HG03095 (cell line): ENCODE results near the gene SATL1.
"Not testable (repeated sequence)": the region's sequence is repeated elsewhere in the genome, so short reads cannot be mapped to it uniquely, and the experiment has no call there.

Source experiments
- ATAC-seq: cut with Tn5 transposase; IDR thresholded peaks from one replicate; pipeline ENCODE4 v1.9.1; 2021; ENCODE audit warnings: moderate library complexity; ENCODE audit not compliant: unreplicated experiment

The SATL1 gene, protein sequence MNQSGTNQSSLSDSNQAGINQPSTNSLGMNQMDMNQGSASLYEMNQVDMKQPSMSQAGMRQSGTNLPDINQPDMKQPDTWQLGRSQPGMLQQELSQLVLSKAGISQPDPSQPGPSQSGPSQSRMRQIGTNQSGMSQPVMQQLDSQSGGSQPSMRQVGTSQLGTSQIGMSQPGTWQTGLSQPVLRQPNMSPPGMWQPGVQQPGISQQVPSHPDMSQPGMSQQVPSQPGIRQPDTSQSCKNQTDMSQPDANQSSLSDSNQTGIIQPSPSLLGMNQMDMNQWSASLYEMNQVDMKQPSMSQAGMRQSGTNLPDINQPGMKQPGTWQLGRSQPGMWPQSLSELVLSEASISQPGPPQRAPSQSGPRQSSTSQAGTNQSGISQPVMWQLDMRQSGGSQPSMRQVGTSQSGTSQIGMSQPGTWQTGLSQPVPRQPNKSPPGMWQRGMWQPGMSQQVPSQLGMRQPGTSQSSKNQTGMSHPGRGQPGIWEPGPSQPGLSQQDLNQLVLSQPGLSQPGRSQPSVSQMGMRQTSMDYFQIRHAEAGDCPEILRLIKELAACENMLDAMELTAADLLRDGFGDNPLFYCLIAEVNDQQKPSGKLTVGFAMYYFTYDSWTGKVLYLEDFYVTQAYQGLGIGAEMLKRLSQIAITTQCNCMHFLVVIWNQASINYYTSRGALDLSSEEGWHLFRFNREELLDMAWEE

DNA sequence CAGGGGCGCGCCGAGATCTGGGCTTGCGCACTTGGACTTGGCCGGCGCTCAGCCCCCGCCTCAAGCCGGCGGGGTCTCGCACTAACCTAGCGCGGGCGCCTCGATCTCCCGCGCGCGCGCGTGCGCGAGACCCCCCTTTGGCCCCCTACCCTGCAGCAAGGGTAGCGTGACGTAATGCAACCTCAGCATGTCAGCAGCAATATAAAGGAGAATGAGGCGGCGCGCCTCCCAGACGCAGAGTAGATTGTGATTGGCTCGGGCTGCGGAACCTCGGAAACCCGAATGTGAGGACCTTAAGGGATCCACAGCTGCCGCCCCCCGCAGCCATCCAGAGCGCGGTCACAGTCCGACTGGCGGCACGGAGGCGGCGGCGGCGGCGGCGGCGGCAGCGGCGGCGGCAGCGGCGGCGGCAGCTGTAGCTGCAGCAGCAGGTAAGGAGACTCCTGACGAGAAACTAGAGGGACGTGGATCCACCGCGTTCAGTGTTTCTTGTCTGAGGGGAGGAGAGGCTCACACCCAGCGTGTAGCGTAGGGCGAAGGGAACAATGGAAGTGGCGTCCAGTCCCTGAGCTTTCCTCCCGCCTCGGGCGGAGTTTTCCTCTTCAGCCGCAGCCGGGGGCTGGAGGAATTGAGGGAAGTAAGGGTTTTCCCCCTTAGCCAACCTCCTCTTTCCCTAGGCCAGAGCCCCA lies at the start of gene SATL1, which contains the start of gene ZNF711:
TSS of gene SATL1 (minus strand) at position 19 of the 689 bp plus-strand sequence. CDS start 134,811 bp downstream, outside the sequence.
TSS of gene ZNF711 (plus strand) at position 231 of the 689 bp plus-strand sequence. CDS start 3,582 bp downstream, outside the sequence.
- no peak for ATAC-seq

DNA sequence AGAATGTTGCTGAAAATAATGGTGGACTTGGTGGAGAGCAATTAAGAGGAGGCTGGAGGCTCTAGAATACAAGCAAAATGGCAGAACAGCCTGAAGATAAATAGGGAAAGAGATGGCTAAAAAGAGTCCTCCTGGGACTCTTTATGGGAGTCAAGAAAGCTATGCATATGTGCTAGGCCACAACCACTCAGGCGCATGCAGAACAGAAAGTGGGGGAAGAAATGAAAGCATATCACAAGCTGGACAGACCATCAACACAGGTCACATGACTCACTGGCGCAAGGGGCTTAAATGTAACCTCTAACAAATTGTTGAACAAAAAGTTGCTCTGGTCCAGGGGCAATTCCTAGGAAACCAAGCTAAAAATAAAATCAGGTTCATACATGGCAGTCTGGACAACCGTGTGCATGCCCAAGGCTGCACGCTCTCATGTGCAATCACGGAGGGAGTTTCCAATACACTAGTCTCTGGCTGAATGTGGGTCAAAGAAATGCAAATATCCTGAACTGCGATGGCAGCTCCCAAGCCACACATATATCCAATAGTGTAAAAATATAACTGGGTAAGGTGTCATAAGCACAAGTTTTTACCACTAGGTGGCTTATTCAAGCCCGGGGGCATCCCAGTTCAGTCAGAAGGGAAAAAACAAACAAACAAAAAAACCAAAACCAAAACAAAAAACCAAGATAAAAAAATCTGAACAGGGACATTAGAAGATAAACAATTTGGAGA lies 45.6 kb upstream of the SATL1 start:
- peak; percentile 74 for ATAC-seq

DNA sequence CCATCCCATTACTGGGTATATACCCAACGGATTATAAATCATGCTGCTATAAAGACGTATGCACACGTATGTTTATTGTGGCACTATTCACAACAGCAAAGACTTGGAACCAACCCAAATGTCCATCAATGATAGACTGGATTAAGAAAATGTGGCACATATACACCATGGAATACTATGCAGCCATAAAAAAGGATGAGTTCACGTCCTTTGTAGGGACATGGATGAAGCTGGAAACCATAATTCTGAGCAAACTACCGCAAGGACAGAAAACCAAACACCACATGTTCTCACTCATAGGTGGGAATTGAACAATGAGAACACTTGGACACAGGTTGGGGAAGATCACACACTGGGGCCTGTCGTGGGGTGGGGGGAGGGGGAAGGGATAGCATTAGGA lies 41.7 kb upstream of the SATL1 start:
- ATAC-seq: not testable (repeated sequence)

DNA sequence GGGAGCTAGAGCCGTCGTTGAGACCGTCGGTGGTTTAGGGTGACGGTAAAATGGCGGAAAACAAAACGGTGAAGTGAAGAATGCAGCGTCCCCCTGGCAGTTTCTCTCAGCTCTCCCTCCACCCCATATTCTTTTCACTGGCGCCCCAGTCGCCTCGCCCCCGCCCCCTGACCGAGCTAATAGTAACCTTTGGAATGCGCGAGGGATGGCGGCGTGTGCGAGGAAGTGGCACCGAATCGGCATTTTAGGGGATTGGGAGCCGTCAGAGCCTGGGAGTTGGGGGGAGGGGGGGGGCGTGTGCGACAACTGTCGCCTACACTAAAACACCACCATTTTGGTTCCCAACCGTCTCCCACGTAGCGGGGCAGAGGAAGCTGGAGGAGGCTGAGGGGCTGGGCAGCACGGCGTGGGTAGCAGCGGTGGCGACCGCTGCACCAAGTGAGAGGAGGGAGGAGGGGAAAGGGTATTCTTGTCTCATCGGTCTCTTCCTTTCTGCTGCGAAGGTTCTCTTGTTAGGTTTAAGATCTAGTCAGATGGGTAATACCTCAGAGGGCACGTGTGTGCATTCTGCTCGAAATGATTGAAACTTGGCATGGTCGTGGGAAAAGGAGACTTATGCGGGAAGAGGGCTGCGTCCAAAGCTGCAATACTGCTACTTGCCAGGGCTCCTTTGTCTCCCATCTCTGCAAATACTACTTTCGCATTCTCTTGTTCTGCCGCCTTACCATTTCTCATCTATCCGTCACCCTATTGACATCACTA lies 1.1 kb upstream of the SATL1 start:
- ATAC-seq: no peak

DNA sequence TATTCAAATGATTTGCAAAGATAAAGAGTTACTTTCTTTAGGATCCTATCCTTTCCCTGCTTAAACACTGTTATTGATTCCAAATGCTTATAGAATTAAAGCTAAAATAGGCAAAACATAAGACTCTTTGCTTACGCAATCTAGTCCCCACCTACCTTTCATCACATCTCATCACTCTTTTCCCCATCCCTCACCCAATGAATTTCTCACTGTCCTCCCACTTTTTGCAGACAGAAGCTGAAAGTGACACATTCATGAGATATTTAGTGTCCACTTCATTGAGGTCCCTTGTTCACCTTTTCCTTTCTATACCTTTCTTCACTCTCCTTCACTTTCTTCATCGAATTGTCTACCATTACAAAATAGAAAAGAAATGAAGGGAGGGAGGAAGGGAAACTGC lies 424 bp downstream of the SATL1 start:
- no peak for ATAC-seq

DNA sequence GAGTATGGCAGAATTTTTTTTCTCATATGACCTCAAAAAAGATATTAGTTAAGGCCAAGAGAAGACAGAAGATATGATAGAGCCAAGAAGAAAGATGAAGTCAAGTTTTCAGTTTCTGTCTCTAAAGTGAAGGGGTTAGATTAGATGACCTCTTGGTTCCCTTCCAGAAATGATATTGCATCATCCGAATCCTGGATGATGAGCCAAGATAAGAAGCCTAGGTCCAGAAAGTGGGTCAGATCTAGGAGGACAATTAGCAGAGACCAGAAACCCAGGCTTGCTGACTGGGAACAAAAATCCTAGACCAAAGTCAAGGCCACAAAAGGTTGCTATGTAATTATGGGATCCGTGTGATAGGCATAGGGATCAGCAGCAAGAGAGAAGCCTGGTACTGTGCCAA lies 20.2 kb downstream of the SATL1 start:
- no peak for ATAC-seq

DNA sequence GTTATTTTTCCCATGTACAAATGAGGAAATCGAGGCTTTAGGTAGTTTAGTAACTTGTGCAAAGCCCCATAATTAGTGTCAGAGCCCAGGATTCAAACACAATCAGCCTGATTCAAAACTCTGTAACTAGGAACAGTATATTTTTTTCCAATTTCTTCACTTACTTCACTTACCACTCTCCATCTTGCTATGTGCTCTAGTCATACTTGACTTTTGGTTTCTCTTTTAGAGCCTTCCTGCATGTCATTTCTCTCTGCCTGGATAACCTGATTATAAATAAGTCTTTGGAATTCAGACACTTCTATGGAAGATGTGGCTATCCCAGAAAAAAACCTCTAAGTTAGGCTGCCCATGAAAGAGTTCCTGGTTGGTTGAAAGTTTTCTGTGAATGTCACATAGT lies 22.2 kb downstream of the SATL1 start:
- no peak for ATAC-seq

DNA sequence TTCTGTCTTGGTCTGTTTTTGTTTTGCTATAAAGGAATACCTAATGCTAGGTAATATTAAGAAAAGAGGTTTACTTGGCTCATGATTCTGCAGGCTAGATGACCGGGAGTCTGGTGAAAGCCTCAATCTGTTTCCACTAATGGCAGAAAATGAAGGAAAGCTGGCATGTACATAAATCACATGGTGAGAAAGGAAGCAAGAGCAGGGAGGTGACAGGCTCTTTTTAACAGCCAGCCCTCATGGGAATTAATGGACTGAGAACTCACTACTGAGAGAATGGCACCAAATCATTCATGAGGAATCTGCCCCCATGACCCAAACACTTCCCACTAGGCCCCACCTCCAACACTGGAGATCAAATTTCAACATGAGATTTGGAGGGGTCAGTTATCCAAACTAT lies 27.6 kb downstream of the SATL1 start:
- ATAC-seq: no peak

DNA sequence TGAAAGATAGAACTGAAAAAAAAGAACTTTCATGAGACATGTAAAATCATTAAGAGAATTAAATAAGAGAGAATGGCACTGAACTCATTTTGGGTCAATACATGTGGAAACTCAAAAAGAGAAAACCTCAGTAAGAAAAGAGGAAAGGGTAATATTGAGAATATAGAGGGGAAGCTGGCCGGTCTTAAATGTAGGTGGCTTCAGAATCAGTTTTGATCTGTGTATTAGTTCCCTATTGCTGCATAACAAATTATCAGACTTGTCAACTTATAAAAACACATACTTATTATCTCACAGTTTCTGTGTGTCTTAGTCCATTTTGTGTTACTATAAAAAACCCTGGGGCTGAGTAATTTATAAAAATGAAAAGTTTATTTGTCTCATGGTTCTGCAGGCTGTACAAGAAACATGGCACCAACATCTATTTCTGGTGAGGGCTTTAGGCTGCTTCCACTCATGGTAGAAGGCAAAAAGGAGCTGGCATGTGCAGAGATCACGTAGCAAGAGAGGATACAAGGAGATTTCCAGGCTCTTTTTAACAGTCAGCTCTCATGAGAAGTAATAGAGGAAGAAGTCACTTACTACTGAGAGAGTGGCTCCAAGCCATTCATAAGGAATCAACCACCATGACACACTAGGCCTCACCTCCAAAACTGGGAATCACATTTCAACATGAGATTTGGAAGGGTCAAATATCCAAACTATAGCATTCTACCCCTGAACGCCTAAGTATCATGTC lies 29.6 kb downstream of the SATL1 start:
- no peak for ATAC-seq

DNA sequence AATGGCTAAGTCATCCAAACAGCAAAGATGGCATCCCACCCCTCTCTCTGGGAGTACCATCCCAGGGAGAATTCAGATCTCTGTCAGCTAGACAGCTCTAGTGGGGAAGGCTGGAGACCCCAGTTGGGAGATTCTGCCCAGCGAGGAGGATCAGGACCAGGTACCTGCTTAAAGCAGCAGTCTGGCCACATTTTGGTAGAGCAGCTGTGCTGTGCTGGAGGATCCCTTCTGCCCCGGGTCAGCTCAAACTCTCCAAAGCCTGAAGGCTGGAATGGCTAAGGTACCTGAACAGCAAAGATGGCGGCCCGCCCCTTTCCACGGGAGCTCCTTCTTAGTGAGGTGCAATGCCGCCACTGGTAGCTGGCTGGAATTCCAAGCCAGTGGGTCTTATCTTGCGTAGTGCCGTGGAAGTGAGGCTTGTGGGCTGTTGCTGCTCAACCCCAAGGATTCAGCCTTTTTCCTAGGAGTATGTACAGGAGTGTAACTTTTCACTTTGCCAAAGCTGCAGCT lies 40.1 kb downstream of the SATL1 start:
- no peak for ATAC-seq

DNA sequence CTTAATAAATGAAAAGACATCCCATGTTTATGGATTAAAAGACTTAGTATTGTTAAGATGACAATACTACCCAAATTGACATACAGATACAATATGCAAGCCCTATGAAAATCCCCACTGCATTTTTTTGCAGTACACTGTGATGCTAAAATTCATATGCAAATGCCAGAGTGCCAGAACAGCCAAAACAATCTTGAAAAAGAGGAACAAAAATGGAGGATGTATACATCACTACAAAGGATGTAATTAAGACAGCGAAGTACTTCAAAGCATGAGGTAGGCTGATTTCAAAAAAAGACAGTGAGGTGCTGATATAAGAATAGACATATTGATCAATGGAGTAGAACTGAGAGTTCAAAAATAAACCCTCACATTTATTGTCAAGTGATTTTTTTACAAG lies 47.3 kb downstream of the SATL1 start:
- no peak for ATAC-seq

DNA sequence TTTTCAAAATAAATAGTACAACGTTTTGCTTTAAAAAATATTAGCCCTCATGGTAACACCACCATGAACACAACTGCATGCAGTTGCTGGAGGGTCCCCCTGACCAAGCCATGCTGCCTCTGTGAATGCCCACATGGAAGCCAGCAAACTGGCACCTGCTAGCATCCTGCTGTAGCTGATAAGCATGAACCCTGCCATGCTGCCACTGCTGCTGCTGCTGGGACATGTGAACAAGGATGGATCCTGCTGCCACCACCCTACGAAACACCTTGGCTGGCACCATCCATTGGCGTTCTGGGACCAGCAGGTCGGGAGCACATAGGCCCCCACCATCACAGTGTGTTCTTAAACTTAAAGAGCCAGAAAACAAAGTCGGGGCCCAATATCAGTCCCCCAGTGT lies 83.9 kb downstream of the SATL1 start:
- ATAC-seq: no peak

DNA sequence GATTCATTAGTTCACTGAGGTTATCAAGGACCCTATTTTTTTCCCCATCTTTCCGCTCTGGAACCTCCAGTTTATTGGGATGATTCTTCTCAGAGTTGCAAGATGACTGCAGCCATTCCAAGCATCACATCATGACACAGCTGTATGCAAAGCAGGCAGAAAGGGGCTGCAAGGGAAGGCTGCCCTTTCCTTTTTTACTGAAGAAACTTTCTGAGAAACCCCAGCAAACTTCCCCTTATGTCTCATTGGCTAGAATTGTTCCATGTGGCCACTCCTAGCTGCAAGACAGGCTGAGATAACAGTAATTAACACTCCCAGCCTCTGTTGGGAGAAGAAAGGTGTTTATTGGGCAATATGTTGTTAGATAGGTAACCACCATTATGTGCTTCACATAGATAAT lies 102.6 kb downstream of the SATL1 start:
- no peak for ATAC-seq

DNA sequence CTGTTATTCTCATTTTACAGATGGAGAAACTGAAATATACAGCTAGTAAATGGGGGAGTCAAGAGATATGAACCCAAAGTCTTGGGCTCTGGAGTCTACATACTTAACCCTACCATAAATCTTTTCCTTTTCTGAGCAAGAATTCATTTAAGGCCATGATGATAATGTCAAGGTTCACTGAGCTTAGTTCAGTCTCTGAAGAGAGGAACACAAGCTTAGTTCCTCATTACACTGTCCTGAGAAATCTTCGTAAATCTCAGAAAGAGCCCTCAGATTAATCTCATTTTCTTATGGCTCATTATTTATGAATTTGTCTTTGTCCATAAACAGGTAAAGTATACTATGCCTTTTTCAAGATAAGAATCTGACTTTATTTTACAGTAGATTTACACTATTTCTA lies 104.2 kb downstream of the SATL1 start:
- no peak for ATAC-seq

DNA sequence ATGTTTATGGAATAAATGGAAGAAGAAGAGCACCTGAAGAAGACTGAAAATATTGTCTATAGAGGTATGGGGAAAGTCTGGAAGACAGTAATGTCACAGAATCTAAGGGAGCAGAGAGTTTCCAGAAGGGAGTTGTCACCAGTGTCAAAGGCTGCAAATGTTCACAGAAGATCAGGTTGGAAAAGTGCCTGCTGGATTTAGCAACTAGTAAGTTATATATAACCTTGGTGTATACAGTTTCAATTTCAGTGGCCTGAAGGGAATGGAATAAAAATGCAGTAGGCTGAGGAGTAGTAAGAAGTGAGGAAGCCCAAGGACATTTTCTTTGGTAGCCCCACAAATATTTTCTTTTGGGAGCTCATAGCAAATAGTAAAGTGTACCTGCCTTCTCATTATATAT lies 107.2 kb downstream of the SATL1 start:
- no peak for ATAC-seq

DNA sequence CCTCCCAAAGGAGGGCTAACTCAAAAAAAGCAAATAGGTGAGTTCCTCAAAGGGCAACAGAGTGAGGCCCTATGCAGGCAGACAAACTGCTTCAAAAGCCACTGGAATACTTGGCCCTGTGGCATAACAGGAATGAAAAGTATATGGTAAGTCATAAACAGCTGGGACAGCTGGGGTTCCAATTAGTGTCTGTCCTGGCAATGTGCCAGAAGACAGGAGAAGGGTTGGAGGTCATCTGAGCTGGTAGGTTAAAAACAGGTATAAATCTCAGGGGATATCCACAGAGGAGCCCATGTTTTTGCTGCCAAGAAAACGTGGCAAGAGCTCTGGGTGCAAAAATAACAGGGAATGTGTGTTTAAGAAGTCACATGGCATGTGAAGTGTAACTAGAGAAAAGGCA lies 128.3 kb downstream of the SATL1 start:
- no peak for ATAC-seq

DNA sequence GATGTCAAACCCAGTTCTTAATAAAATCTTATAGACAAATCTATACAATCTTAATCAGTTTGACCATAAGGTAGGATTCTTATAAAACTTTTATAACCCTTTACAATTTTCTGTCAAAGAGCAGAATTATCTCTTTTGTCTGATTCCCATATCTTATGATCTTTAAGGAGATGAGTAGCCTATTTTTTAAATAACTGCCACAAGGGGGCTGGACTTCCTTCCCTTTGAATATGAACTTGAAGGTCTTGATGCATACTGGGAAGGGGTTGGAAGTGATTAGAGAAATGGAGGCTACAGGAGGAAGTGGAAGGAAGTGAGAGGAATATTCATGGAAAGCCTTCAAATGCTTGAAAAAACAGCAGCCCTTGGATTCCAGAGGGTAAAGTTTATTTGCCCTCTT lies 128.8 kb downstream of the SATL1 start:
- no peak for ATAC-seq

DNA sequence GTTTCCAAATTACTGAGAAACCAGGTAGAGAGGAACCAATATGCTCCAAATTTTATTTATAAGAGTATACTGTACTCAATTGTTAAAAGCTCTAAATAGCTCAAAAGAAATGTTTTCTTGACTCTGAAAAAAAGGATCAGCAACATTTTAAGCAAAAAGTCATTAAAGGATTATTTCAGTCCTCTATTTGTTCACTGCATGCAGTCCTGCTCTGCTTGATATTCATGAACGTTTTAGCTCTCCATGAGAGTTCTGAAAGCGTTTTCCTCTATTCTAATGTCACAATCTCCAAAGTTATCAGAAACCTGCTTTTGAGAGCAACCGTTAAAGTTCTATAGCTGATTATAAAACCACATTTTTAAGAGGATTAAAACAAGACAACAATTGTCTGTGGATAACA lies 129.4 kb downstream of the SATL1 start:
- no peak for ATAC-seq

DNA sequence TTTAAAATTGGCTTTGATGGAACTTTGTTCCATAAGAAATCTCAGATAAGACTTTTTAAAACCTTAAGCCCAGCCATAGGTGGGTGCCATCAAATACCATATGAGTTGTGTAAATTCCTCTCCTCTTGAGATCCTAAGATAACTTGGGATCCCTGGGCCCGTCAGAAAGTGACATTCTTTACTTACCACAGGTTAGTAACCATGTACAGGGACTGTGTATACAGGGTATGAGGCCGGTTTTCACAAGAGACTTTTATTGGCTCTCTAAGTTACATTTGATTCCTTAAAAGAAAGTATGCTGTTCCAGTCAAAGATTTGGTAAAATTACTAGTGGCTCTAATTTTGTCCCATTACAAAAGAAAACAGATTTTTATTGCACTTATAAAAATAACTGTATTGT lies 129.8 kb downstream of the SATL1 start:
- ATAC-seq: no peak
